T-helper 2 cell (primary cell): ENCODE results near the gene ANXA2.
A peak's percentile ranks its signal among the peaks of the same experiment; 100 is the strongest.

Source experiments
- DNase-seq, 5 experiments: peaks; one replicate each; pipeline versions ENCODE4 v3.0.0 to v3.0.0-alpha.2; 2012 to 2022

ANXA2 gene

GRCh38 chr15:60386615-60387014 lies 11.2 kb downstream of the ANXA2 start:
- no peak for DNase-seq

DNA sequence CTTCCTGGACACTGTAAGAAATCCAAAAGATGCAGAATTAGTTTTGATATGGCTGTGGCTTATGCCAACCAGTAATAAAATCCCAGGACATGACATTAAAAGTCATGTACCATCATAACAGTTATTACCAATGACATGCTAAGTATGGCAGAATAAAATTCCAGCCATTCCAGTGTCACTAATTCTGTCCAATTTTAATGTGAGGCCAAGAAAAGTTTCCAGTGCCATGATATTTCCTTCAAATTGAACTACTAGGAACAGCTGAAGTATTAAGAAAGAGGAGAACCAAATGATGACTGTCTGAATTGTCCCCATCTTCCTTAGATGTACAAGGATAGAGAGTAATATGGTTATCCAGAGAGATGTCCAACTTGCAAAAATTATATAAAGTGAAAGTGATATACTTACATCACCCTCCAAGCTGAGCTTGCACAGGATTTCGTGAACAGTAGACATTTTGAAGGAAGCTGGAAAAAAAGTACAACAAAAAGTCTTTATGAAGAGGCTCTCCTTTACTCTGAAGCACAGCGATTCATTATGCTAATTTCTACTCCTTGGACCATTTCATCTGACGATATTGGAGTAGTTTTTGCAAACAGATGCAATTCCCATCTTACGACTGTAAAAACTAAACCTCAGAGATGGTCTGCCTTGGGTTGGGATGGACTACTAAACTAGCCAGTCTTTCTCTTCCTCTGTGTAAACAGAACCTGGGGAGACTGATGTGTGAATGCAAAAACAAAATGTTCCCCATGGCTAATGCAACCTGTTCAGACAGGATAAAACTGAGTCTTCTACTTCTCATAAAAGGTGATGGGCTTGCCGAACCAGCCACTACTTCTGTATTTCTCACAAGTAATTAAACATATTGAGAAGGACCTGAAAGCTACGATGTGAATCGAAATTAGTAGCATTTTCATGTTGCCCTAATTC lies 11.9 kb downstream of the ANXA2 start:
- DNase-seq, result no peak

DNA sequence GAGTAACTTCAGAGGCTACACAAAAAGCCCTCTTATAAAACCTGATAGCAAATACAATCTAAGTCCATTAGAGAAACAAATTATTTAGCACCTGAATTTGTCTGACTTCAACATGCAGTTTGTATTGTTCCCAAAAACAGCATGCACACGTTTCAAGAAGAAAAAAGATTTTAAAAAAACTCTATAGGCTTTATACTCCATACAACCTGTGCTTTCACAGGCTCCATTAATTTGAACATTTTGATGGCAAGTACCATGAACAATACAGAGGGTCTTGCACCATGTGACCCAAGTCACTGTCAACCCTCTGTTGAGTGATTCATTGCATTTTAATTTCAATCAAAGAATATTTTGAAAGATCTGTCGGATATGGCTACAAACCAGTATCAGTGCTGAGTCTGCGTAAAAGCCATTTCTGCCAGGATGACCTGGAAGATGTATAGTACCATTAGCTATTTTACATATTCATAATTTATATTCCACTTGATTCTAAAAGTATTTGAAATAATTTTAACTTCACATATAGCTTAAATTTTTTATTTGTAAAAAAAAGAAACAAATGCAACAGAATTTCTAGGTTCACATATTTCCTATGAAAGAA lies 13.2 kb downstream of the ANXA2 start:
- no peak for DNase-seq

DNA sequence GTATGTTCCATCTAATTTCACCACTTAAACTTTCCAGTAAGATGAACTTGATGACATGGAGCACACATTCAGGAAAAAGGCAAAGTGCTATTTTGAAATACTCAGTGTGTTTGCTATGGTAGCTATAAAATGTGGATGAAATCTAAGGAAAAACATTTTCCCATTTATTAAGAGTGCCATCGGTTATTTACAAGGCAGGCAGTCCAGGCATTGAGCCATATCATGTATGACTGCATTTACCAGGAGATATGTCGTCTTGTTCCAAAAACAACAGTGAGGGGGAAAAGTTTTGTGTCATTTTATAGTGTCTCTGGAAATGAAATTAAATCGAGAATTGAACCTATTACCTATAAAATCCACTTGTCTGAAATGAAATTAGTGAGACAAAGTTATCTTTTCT lies 13.7 kb downstream of the ANXA2 start:
- no peak for DNase-seq

DNA sequence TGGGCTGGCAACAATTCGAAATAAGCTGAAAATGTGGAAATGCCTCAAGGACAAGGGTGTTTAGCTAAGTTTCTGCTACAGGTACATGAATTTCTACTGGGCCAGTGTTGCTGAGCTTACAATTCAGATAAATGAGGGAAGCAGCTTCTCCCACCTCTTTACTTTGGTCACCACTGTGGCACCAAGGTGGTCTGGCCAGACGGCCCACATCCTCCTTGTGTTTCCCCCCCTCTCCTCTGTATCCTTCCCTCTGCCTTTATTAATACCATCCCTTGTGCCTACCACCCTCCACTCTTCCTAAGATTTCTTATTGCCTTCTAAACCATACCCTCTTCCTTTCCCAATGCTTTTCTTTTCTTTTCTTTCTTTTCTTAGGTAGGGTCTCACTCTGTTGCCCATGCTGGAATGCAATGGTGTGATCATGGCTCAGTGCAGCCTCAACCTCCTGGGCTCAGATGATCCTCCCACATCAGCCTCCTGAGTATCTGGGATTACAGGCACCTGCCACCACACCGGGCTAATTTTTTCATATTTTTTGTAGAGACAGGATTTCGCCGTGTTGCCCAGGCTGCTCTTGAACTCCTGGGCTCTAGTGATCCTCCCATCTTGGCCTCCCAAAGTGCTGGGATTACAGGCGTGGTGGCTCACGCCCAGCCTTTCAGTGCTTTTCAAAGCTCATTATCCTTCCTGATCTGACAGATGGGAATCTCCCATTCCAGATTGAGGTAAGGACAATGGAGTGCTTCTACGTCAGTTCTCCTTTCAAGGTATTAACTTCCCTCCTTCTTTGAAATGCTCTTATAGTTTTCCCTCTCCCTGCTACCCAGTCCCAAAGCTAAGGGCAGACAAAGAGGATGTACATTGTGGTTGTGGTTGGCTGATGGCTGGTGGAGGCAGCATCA lies 14.8 kb downstream of the ANXA2 start:
- no peak for DNase-seq

- no peak for DNase-seq
Measured at GRCh38 chr15:60381148-60381788, 16.5 kb downstream of the ANXA2 start.

DNA sequence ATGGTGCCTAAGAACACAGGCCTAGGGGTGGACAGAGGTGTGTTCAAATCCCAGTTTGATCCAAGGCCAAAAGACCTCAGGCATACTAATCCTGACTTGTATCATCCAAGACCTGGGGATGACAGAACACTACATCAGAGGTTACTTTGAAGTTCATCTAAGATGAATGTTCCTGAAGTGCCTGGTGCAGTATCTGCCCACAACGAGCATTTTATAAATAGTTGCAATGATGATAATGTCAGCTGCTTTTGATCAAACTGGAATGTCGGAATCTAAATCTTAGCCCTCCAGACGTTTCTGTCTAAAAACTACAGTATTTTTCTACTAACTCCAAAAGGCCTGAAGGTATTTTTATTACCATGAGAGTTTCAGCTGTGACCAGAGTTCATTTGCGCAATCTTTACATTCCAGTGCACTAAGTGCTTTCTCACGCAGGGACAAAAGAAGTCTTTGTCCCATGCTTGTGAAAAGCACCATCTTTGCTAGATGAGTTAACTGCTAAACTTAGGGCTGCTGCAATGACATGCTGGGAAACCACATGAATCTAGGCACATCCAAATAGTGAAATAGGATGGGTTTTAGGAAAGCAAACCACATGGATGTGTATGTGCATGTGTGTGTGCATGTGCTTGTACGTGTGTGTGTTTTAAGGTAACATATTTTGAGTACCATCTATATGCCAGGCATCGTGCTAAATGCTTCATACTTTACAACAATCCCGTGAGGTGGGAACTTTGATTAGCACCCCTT lies 18.1 kb downstream of the ANXA2 start:
- DNase-seq, result no peak

DNA sequence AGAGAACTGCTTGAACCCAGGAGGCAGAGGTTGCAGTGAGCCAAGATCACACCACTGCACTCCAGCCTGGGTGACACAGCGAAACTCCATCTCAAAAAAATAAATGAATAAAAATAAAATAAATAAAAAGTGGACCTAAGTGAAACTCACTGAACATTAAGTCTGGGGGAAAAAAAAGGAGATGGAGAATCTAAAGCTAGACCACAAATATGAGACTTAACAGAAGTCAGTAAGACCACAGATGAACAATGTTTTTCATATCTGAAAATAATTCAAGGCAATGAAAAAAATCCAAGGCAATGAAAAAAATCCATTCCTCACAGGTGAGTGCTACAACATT lies 18.6 kb downstream of the ANXA2 start:
- DNase-seq, result no peak

GRCh38 chr15:60376677-60377095 lies 21.1 kb downstream of the ANXA2 start:
- DNase-seq, result no peak

- DNase-seq, result no peak
Measured at GRCh38 chr15:60375306-60375705, 22.5 kb downstream of the ANXA2 start.

GRCh38 chr15:60374628-60375081 lies 23.1 kb downstream of the ANXA2 start:
- DNase-seq, result no peak

GRCh38 chr15:60374209-60374608 lies 23.6 kb downstream of the ANXA2 start:
- DNase-seq, result no peak

DNA sequence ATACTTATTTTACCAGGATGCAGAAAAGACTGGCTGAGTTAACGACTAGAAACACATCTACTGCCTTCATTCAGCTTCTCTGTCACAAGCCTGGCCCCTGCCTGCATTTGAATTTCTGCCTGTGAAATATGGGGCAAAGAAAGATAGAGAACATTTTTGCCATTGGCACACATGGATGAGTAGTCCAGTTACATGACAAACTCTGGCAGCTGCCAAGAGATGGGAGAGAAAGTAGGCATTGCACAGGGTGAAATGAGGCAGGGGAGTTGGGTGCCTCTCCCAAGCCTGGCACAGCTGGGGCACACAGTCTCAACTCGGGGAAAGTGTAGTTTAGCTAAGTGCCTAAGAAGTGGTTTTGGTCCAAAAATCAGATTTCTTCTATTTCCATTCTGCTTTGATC lies 24.0 kb downstream of the ANXA2 start:
- no peak for DNase-seq

- no peak for DNase-seq
Measured at GRCh38 chr15:60373327-60373726, 24.5 kb downstream of the ANXA2 start.

- DNase-seq, result no peak
Measured at GRCh38 chr15:60372756-60373155, 25.0 kb downstream of the ANXA2 start.

DNA sequence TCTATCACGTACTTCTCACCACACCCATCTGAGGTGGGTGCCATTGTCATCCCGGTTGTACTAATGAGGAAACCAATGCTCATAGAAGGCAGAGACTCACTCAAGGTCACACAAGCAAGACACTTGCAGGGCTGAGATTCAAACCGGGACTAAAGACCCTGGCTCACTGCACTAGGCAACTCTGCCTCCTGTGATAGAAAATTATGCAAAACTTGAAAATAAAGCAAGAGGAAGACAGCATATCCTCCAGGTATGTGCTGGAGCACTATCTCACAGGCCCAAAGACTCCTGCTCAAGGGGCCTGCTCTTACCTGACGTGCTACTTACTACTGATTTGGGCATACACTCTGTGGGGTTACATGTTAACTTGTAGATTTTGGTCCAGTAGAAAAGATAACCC lies 25.6 kb downstream of the ANXA2 start:
- DNase-seq, result no peak

- DNase-seq, result peak in 1 of 5 experiments; percentile 15
Measured at GRCh38 chr15:60371175-60372051, 26.4 kb downstream of the ANXA2 start.

- DNase-seq, result no peak
Measured at GRCh38 chr15:60370869-60371136, 27.0 kb downstream of the ANXA2 start.

DNA sequence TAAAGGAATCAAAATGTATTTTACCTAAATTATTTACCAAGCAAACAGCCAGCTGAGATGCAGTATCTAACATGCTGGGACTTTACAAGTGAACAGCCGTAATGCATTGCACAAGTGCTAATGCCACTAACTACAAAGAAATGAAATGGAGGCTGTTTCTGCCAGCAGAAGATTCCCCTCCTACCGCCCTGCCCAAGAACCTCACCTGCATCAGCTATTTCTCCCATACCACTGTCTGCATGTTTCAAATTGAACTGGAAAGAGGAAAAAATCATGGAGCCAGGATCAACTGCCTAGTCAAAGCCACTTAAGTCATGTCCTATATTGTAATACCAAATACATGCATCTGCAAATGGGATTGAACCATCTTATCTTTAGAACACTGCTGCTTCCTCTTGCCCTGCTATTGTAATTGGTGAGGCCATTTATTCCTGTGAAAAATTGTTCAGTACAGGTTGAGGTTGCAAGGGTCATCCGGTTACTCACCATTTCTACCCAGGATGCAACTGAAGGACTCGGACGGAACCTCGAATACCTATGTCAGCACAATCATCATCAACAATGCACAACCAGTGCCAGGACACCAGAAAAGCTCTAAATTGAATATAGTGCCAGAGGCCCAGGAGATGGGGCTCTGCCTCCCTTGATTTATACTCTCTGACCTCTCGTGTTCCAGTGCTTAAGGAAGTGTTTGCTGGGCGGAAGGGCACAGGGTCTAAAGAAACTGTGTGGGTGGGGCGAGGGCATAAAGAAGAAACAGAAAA lies 27.5 kb downstream of the ANXA2 start:
- no peak for DNase-seq

DNA sequence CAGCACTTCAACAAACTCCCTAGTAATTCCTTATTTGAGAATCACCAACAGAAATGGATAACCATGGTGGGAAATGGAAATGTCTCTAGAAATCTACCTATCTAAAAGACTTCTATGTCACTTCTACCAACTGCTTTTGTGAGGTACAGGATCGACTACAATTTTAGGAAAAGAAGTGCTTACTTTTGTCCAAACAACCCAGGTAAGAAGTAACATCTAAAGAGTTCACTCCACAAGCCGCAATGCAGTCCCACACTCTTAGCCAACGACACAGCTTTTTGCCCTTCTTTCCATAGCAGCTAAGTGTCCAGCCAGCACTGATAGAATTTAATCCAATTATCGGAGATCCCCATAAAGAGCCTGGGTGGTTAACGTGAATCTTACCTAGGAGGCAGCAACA lies 28.1 kb downstream of the ANXA2 start:
- DNase-seq, result no peak

- no peak for DNase-seq
Measured at GRCh38 chr15:60364612-60364924, 33.2 kb downstream of the ANXA2 start.
